ENCODE measurements around the gene LAMA1.
A peak's percentile ranks its signal among the peaks of the same experiment; 100 is the strongest.

LAMA1 gene

GRCh38 chr18:7062236-7062635 lies 55.4 kb downstream of the LAMA1 start:
- Histone ChIP-seq H3K36me3 (ENCODE audit: control insufficient read depth in 1 of 2, insufficient read depth in 2 of 2, low read depth in 1 of 2, low read length in 2 of 2) (no peaks in the 10 kb centered on the region), H3K27me3 (ENCODE audit: control insufficient read depth in 1 of 2, insufficient read depth in 1 of 2, low read length in 2 of 2) (no peaks in the 10 kb centered on the region), H3K4ac (ENCODE audit: low read depth in 1 of 2, low read length in 2 of 2) (no peak overlapping the region), H3K27ac (ENCODE audit: low read length, poor library complexity, severe bottlenecking) (no peak overlapping the region), H3K4me1 (ENCODE audit: control insufficient read depth, insufficient read depth, low read depth, low read length) (peaks cover 8% of the 10 kb centered on the region), H3K79me1 (replicated peaks; ENCODE audit: low read length, poor library complexity, severe bottlenecking) (no peaks in the 10 kb centered on the region), H2AFZ (ENCODE audit: low read depth, low read length) (no peak overlapping the region), H2BK5ac (ENCODE audit: low read depth, low read length, poor library complexity, severe bottlenecking) (no peak overlapping the region), H3K4me3 (ENCODE audit: insufficient read depth in 1 of 2, low read depth in 1 of 2, low read length in 2 of 2) (no peak overlapping the region), H3K14ac (ENCODE audit: low read length in 2 of 2) (no peak overlapping the region), H4K8ac (ENCODE audit: low read length) (no peak overlapping the region), H3K9me3 (ENCODE audit: control insufficient read depth, low read length) (no peaks in the 10 kb centered on the region), H2BK120ac (ENCODE audit: low read depth, low read length) (no peak overlapping the region), H2AK5ac (ENCODE audit: low read length, severe bottlenecking) (peak overlapping the region; percentile 18), H3K18ac (ENCODE audit: low read depth in 1 of 2, low read length in 2 of 2) (no peak overlapping the region), H3K23ac (ENCODE audit: low read length in 2 of 2) (no peak overlapping the region), H2BK15ac (ENCODE audit: low read depth, poor library complexity, severe bottlenecking) (no peak overlapping the region), H3K9ac (ENCODE audit: low read length) (no peak overlapping the region), H4K91ac (ENCODE audit: low read length) (no peak overlapping the region), H2BK12ac (ENCODE audit: low read length in 2 of 2) (no peak overlapping the region), H3K4me2 (ENCODE audit: low read length, poor library complexity, severe bottlenecking) (no peak overlapping the region)
- no peak for DNase-seq
- 92% methylated on average over 9 of the region's 9 CpGs for WGBS

GRCh38 chr18:7059276-7059675 lies 58.3 kb downstream of the LAMA1 start:
- H3K9me3 ChIP-seq (ENCODE audit: control insufficient read depth, low read length): no peaks in the 10 kb centered on the region
- no peak overlapping the region for H3K23ac ChIP-seq (ENCODE audit: low read length in 2 of 2)
- DNase-seq: no peak
- H3K14ac ChIP-seq (ENCODE audit: low read length in 2 of 2): no peak overlapping the region
- H2BK5ac ChIP-seq (ENCODE audit: low read depth, low read length, poor library complexity, severe bottlenecking): no peak overlapping the region
- H4K91ac ChIP-seq (ENCODE audit: low read length): no peak overlapping the region
- WGBS: 68% methylated on average over 2 of the region's 2 CpGs
- no peak overlapping the region for H2BK12ac ChIP-seq (ENCODE audit: low read length in 2 of 2)
- peak overlapping the region; percentile 71 for H3K27ac ChIP-seq (ENCODE audit: low read length, poor library complexity, severe bottlenecking)
- H3K4ac ChIP-seq (ENCODE audit: low read depth in 1 of 2, low read length in 2 of 2): no peak overlapping the region
- H3K4me2 ChIP-seq (ENCODE audit: low read length, poor library complexity, severe bottlenecking): no peak overlapping the region
- no peak overlapping the region for H2BK15ac ChIP-seq (ENCODE audit: low read depth, poor library complexity, severe bottlenecking)
- H2AK5ac ChIP-seq (ENCODE audit: low read length, severe bottlenecking): no peak overlapping the region
- H3K79me1 ChIP-seq (replicated peaks; ENCODE audit: low read length, poor library complexity, severe bottlenecking): no peaks in the 10 kb centered on the region
- no peaks in the 10 kb centered on the region for H3K27me3 ChIP-seq (ENCODE audit: control insufficient read depth in 1 of 2, insufficient read depth in 1 of 2, low read length in 2 of 2)
- H4K8ac ChIP-seq (ENCODE audit: low read length): no peak overlapping the region
- H3K4me1 ChIP-seq (ENCODE audit: control insufficient read depth, insufficient read depth, low read depth, low read length): peaks cover 8% of the 10 kb centered on the region
- no peak overlapping the region for H3K9ac ChIP-seq (ENCODE audit: low read length)
- no peak overlapping the region for H2BK120ac ChIP-seq (ENCODE audit: low read depth, low read length)
- H2AFZ ChIP-seq (ENCODE audit: low read depth, low read length): no peak overlapping the region
- no peak overlapping the region for H3K4me3 ChIP-seq (ENCODE audit: insufficient read depth in 1 of 2, low read depth in 1 of 2, low read length in 2 of 2)
- H3K36me3 ChIP-seq (ENCODE audit: control insufficient read depth in 1 of 2, insufficient read depth in 2 of 2, low read depth in 1 of 2, low read length in 2 of 2): no peaks in the 10 kb centered on the region
- no peak overlapping the region for H3K18ac ChIP-seq (ENCODE audit: low read depth in 1 of 2, low read length in 2 of 2)

- no peak overlapping the region for H2BK5ac ChIP-seq (ENCODE audit: low read depth, low read length, poor library complexity, severe bottlenecking)
- H2BK120ac ChIP-seq (ENCODE audit: low read depth, low read length): no peak overlapping the region
- H4K8ac ChIP-seq (ENCODE audit: low read length): no peak overlapping the region
- H3K27ac ChIP-seq (ENCODE audit: low read length, poor library complexity, severe bottlenecking): no peak overlapping the region
- no peak overlapping the region for H4K91ac ChIP-seq (ENCODE audit: low read length)
- DNase-seq: no peak
- no peaks in the 10 kb centered on the region for H3K79me1 ChIP-seq (replicated peaks; ENCODE audit: low read length, poor library complexity, severe bottlenecking)
- H2BK15ac ChIP-seq (ENCODE audit: low read depth, poor library complexity, severe bottlenecking): no peak overlapping the region
- no peak overlapping the region for H3K14ac ChIP-seq (ENCODE audit: low read length in 2 of 2)
- no peak overlapping the region for H2BK12ac ChIP-seq (ENCODE audit: low read length in 2 of 2)
- no peaks in the 10 kb centered on the region for H3K27me3 ChIP-seq (ENCODE audit: control insufficient read depth in 1 of 2, insufficient read depth in 1 of 2, low read length in 2 of 2)
- peaks cover 3% of the 10 kb centered on the region for H3K4me1 ChIP-seq (ENCODE audit: control insufficient read depth, insufficient read depth, low read depth, low read length)
- no peak overlapping the region for H3K4me3 ChIP-seq (ENCODE audit: insufficient read depth in 1 of 2, low read depth in 1 of 2, low read length in 2 of 2)
- H3K18ac ChIP-seq (ENCODE audit: low read depth in 1 of 2, low read length in 2 of 2): no peak overlapping the region
- no peak overlapping the region for H2AFZ ChIP-seq (ENCODE audit: low read depth, low read length)
- H3K9ac ChIP-seq (ENCODE audit: low read length): no peak overlapping the region
- 97% methylated on average over 6 of the region's 6 CpGs for WGBS
- no peak overlapping the region for H3K4ac ChIP-seq (ENCODE audit: low read depth in 1 of 2, low read length in 2 of 2)
- H2AK5ac ChIP-seq (ENCODE audit: low read length, severe bottlenecking): no peak overlapping the region
- H3K9me3 ChIP-seq (ENCODE audit: control insufficient read depth, low read length): no peaks in the 10 kb centered on the region
- peak overlapping the region; percentile 34 for H3K4me2 ChIP-seq (ENCODE audit: low read length, poor library complexity, severe bottlenecking)
- H3K23ac ChIP-seq (ENCODE audit: low read length in 2 of 2): no peak overlapping the region
- no peaks in the 10 kb centered on the region for H3K36me3 ChIP-seq (ENCODE audit: control insufficient read depth in 1 of 2, insufficient read depth in 2 of 2, low read depth in 1 of 2, low read length in 2 of 2)
Measured at GRCh38 chr18:7056026-7056425, 61.6 kb downstream of the LAMA1 start.

GRCh38 chr18:7049951-7050350 lies 67.6 kb downstream of the LAMA1 start:
- DNase-seq: no peak
- no peak overlapping the region for H3K4me2 ChIP-seq (ENCODE audit: low read length, poor library complexity, severe bottlenecking)
- no peaks in the 10 kb centered on the region for H3K79me1 ChIP-seq (replicated peaks; ENCODE audit: low read length, poor library complexity, severe bottlenecking)
- no peak overlapping the region for H4K91ac ChIP-seq (ENCODE audit: low read length)
- no peak overlapping the region for H4K8ac ChIP-seq (ENCODE audit: low read length)
- peaks cover 0 to 7% of the 10 kb centered on the region in 2 experiments for H3K36me3 ChIP-seq (ENCODE audit: control insufficient read depth in 1 of 2, insufficient read depth in 2 of 2, low read depth in 1 of 2, low read length in 2 of 2)
- H2BK15ac ChIP-seq (ENCODE audit: low read depth, poor library complexity, severe bottlenecking): no peak overlapping the region
- no peak overlapping the region for H3K4ac ChIP-seq (ENCODE audit: low read depth in 1 of 2, low read length in 2 of 2)
- H2AFZ ChIP-seq (ENCODE audit: low read depth, low read length): no peak overlapping the region
- H2BK5ac ChIP-seq (ENCODE audit: low read depth, low read length, poor library complexity, severe bottlenecking): no peak overlapping the region
- H3K27ac ChIP-seq (ENCODE audit: low read length, poor library complexity, severe bottlenecking): no peak overlapping the region
- H3K4me1 ChIP-seq (ENCODE audit: control insufficient read depth, insufficient read depth, low read depth, low read length): no peaks in the 10 kb centered on the region
- no peak overlapping the region for H2AK5ac ChIP-seq (ENCODE audit: low read length, severe bottlenecking)
- no peak overlapping the region for H2BK12ac ChIP-seq (ENCODE audit: low read length in 2 of 2)
- H3K4me3 ChIP-seq (ENCODE audit: insufficient read depth in 1 of 2, low read depth in 1 of 2, low read length in 2 of 2): no peak overlapping the region
- H3K9me3 ChIP-seq (ENCODE audit: control insufficient read depth, low read length): no peaks in the 10 kb centered on the region
- no peak overlapping the region for H3K23ac ChIP-seq (ENCODE audit: low read length in 2 of 2)
- H3K18ac ChIP-seq (ENCODE audit: low read depth in 1 of 2, low read length in 2 of 2): no peak overlapping the region
- H3K27me3 ChIP-seq (ENCODE audit: control insufficient read depth in 1 of 2, insufficient read depth in 1 of 2, low read length in 2 of 2): peaks cover 0 to 8% of the 10 kb centered on the region in 2 experiments
- no peak overlapping the region for H3K9ac ChIP-seq (ENCODE audit: low read length)
- 95% methylated on average over 4 of the region's 5 CpGs for WGBS
- no peak overlapping the region for H2BK120ac ChIP-seq (ENCODE audit: low read depth, low read length)
- no peak overlapping the region for H3K14ac ChIP-seq (ENCODE audit: low read length in 2 of 2)

All from mesenchymal stem cell (in vitro differentiated cells and primary cell).